ENCODE results near the gene PLEKHM2. TPM values are rescaled to one million over a fixed set of nuclear protein-coding genes. Genes with fewer than 3 reads are reported as not detected.

PLEKHM2 gene
- polyA plus RNA-seq, 1 experiment, result 24.4 TPM

- Histone ChIP-seq H3K4me3 (ENCODE audit: low read depth, low read length) (no peak overlapping the region), H3K9me3 (ENCODE audit: control insufficient read depth, insufficient read depth, low read length) (no peaks in the 10 kb centered on the region), H3K27me3 (ENCODE audit: control insufficient read depth, insufficient read depth, low read length) (no peaks in the 10 kb centered on the region), H3K27ac (ENCODE audit: low read depth, low read length) (no peak overlapping the region)
- CTCF ChIA-PET, result interaction anchor here (0.7 kb wide), 1 partner anchor 28 kb away, joined by 3 read pairs; no protein-coding TSS in a partner anchor
- TF ChIP-seq CTCF (IDR thresholded peaks at IDR 0.05; ENCODE audit: low read depth, low read length), result no peak
- no peak for DNase-seq (ENCODE audit: low read depth, low spot score)
- POLR2A ChIA-PET, result no interaction called here
These were observed 29.9 kb upstream of the PLEKHM2 start for GRCh38 chr1:15654091-15654690.

GRCh38 chr1:15656464-15656863 lies 27.7 kb upstream of the PLEKHM2 start:
- Histone ChIP-seq H3K27me3 (ENCODE audit: control insufficient read depth, insufficient read depth, low read length) (no peaks in the 10 kb centered on the region), H3K27ac (ENCODE audit: low read depth, low read length) (no peak overlapping the region), H3K4me3 (ENCODE audit: low read depth, low read length) (no peak overlapping the region), H3K9me3 (ENCODE audit: control insufficient read depth, insufficient read depth, low read length) (no peaks in the 10 kb centered on the region)
- no peak for TF ChIP-seq CTCF (IDR thresholded peaks at IDR 0.05; ENCODE audit: low read depth, low read length)
- DNase-seq (ENCODE audit: low read depth, low spot score), result no peak
- POLR2A ChIA-PET, result no interaction called here
- CTCF ChIA-PET, result no interaction called here

- no peak overlapping the region for H3K4me3 ChIP-seq (ENCODE audit: low read depth, low read length)
- POLR2A ChIA-PET, result no interaction called here
- no peaks in the 10 kb centered on the region for H3K27me3 ChIP-seq (ENCODE audit: control insufficient read depth, insufficient read depth, low read length)
- DNase-seq (ENCODE audit: low read depth, low spot score), result no peak
- CTCF ChIA-PET, result no interaction called here
- no peaks in the 10 kb centered on the region for H3K9me3 ChIP-seq (ENCODE audit: control insufficient read depth, insufficient read depth, low read length)
- TF ChIP-seq CTCF (IDR thresholded peaks at IDR 0.05; ENCODE audit: low read depth, low read length), result no peak
- H3K27ac ChIP-seq (ENCODE audit: low read depth, low read length), result no peak overlapping the region
These were observed 27.1 kb upstream of the PLEKHM2 start for GRCh38 chr1:15657021-15657420.

GRCh38 chr1:15660151-15660550 lies 24.0 kb upstream of the PLEKHM2 start:
- ChIA-PET POLR2A (no interaction called here), CTCF (no interaction called here)
- no peak for TF ChIP-seq CTCF (IDR thresholded peaks at IDR 0.05; ENCODE audit: low read depth, low read length)
- Histone ChIP-seq H3K4me3 (ENCODE audit: low read depth, low read length) (no peak overlapping the region), H3K9me3 (ENCODE audit: control insufficient read depth, insufficient read depth, low read length) (no peaks in the 10 kb centered on the region), H3K27me3 (ENCODE audit: control insufficient read depth, insufficient read depth, low read length) (no peaks in the 10 kb centered on the region), H3K27ac (ENCODE audit: low read depth, low read length) (no peak overlapping the region)
- DNase-seq (ENCODE audit: low read depth, low spot score), result no peak

GRCh38 chr1:15662477-15662876 lies 21.6 kb upstream of the PLEKHM2 start:
- Histone ChIP-seq H3K27me3 (ENCODE audit: control insufficient read depth, insufficient read depth, low read length) (no peaks in the 10 kb centered on the region), H3K27ac (ENCODE audit: low read depth, low read length) (no peak overlapping the region), H3K9me3 (ENCODE audit: control insufficient read depth, insufficient read depth, low read length) (no peaks in the 10 kb centered on the region), H3K4me3 (ENCODE audit: low read depth, low read length) (no peak overlapping the region)
- ChIA-PET POLR2A (no interaction called here), CTCF (interaction anchor here (0.6 kb wide), 1 partner anchor 66 kb away, joined by 7 read pairs; no protein-coding TSS in a partner anchor)
- no peak for DNase-seq (ENCODE audit: low read depth, low spot score)
- TF ChIP-seq CTCF (IDR thresholded peaks at IDR 0.05; ENCODE audit: low read depth, low read length), result no peak
